GM19099 (cell line): Measurements from ENCODE around the gene ZCRB1.

Source experiments
- POLR2A ChIP-seq: IDR thresholded peaks from 3 replicates; pipeline ENCODE4 v1.6.1; 2011; ENCODE audit warnings: low read depth; ENCODE audit not compliant: insufficient read length; ENCODE audit errors: extremely low read depth

ZCRB1 gene

DNA sequence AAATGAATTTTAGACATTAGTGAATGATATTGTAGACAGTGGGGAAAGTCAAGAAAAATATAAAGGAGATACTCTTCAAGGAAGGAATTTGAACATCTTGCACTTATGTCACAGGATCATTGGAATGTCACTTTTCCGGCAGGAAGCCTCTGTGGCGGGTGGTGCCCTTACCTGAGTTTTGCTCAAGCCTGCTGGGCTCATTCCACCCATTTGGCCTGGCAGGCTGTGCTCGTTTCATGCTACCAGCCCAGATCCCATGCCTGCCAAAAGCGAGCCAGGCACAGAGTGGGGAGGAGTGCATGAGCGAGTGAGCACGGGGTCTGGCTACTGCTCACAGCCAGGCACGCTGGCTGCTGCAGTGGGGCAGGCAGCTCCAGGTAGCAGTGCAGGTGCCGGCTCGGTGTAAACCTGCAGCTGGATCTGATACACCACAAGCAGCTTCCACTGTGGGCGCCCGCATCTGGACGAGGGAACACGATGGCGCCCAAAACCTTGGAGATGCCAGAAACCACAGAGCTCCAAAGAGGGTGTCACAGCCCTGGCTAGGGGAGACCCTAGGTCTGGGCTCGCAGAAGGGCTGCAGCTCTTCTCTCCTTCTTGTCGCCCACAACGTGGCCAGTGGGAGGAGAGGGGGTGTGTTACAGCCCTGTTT is 59.2 kb downstream of the ZCRB1 start:
- no peak for TF ChIP-seq POLR2A

DNA sequence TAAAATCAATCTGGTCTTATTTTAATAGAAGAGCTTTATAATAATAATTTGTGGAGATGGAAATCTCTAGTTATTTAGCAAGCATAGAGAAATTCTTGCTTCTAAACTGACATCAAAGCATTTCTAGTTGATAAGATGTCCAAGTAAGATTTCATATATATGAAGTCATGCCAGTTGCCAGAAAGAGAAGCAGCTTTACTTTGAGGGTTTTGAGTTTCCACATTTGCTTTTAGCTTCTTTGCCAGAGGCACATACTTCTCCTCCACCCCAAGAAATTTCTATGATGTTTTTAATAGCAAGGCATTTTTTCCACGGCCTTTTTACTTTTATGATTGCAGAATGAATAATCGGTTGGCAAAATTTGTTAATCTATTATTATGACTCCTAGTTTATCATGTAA is 63.6 kb downstream of the ZCRB1 start:
- no peak for TF ChIP-seq POLR2A
